Activated CD8-positive, alpha-beta T cell treated with anti-CD3 and anti-CD28 coated beads for 36 hours (primary cell): Measurements from ENCODE around the gene SLC5A1. TPM values are rescaled to one million over a fixed set of nuclear protein-coding genes. Genes with fewer than 3 reads are reported as not detected.

ENCODE experiments used
- ATAC-seq: fragments of 200-7000 bp; cut with Tn5 transposase; one replicate; pipeline ENCODE4 v1.10.0; 2021; ENCODE audit warnings: mild to moderate bottlenecking, moderate library complexity
- CTCF ChIA-PET: fragments of 350-600 bp; sonication (Branson Sonifier 250); formaldehyde crosslinking; loops from one replicate; lab custom pipeline; 2021; ENCODE audit warnings: antibody characterized with exemption; lab: Charles Lee
- POLR2A ChIA-PET: fragments of 350-600 bp; sonication (Branson Sonifier 250); formaldehyde crosslinking; loops from one replicate; lab custom pipeline; 2021; ENCODE audit warnings: antibody characterized with exemption; lab: Charles Lee
- DNase-seq: peaks from one replicate; pipeline ENCODE4 v3.0.0-alpha.2; 2020
- H3K27ac Mint-ChIP-seq: one replicate; pipeline ENCODE4 v1.8.0; 2021; ENCODE audit warnings: mild to moderate bottlenecking, mixed read lengths
- H3K27me3 Mint-ChIP-seq: one replicate; pipeline ENCODE4 v1.8.0; 2021; ENCODE audit warnings: mixed read lengths
- H3K36me3 Mint-ChIP-seq: one replicate; pipeline ENCODE4 v1.8.0; 2021; ENCODE audit warnings: low read depth, mixed read lengths
- H3K4me1 Mint-ChIP-seq: one replicate; pipeline ENCODE4 v1.8.0; 2021; ENCODE audit warnings: low read depth, mixed read lengths
- H3K4me3 Mint-ChIP-seq: one replicate; pipeline ENCODE4 v1.8.0; 2021; ENCODE audit warnings: mild to moderate bottlenecking, moderate library complexity, mixed read lengths
- H3K9me3 Mint-ChIP-seq: one replicate; pipeline ENCODE4 v1.8.0; 2021; ENCODE audit warnings: mixed read lengths
- intact Hi-C: fragments of 100-400 bp; cut with micrococcal nuclease; formaldehyde crosslinking; loops from one replicate; pipeline ENCODE4 v1.10.0; 2022
- total RNA-seq, 2 experiments: library from RNA; stranded (reverse); gene quantifications; one replicate each; pipeline ENCODE4 v1.2.3, GENCODE V29; 2021
- TF ChIP-seq, protein P1 (sequence below): fragments of 200-600 bp; IDR thresholded peaks from one replicate; pipeline ENCODE4 v1.8.0; 2022; ENCODE audit warnings: antibody characterized with exemption, mild to moderate bottlenecking

The SLC5A1 gene
- total RNA-seq, 2 experiments from 2014 or later = not detected

DNA sequence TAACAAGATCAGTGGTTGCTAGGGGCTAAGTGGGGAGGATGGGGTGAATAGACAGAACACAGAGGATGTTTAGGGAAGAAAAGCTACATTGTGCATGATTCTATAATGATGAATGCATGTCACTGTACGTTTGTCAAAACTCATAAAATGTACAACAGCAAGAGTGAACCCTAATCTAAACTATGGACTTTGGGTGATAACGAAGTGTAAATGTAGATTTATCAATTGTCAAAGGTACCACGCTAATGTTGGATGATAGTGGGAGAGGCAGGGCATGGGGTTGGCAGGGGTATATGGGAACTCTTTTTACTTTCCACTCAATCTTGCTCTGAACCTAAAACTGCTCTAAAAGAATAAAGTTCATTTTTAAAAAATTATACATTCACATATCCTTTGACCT is 21.3 kb upstream of the SLC5A1 start:
- CTCF ChIA-PET = interaction anchor here (1.0 kb wide), 1 partner anchor 43 kb away, joined by 3 read pairs; no protein-coding TSS in a partner anchor
- ATAC-seq (no peak), DNase-seq (no peak)
- TF ChIP-seq, protein P1, sequence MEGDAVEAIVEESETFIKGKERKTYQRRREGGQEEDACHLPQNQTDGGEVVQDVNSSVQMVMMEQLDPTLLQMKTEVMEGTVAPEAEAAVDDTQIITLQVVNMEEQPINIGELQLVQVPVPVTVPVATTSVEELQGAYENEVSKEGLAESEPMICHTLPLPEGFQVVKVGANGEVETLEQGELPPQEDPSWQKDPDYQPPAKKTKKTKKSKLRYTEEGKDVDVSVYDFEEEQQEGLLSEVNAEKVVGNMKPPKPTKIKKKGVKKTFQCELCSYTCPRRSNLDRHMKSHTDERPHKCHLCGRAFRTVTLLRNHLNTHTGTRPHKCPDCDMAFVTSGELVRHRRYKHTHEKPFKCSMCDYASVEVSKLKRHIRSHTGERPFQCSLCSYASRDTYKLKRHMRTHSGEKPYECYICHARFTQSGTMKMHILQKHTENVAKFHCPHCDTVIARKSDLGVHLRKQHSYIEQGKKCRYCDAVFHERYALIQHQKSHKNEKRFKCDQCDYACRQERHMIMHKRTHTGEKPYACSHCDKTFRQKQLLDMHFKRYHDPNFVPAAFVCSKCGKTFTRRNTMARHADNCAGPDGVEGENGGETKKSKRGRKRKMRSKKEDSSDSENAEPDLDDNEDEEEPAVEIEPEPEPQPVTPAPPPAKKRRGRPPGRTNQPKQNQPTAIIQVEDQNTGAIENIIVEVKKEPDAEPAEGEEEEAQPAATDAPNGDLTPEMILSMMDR = no peak
- POLR2A ChIA-PET = interaction anchor here (0.6 kb wide), 1 partner anchor 612 kb away, joined by 3 read pairs; no protein-coding TSS in a partner anchor
- intact Hi-C loops = no loop called here
- Mint-ChIP-seq H3K27me3 (peaks cover 21% of the 10 kb centered on the region), H3K36me3 (no peaks in the 10 kb centered on the region), H3K4me3 (no peak overlapping the region), H3K9me3 (no peaks in the 10 kb centered on the region), H3K4me1 (peaks cover 6% of the 10 kb centered on the region), H3K27ac (no peak overlapping the region)

DNA sequence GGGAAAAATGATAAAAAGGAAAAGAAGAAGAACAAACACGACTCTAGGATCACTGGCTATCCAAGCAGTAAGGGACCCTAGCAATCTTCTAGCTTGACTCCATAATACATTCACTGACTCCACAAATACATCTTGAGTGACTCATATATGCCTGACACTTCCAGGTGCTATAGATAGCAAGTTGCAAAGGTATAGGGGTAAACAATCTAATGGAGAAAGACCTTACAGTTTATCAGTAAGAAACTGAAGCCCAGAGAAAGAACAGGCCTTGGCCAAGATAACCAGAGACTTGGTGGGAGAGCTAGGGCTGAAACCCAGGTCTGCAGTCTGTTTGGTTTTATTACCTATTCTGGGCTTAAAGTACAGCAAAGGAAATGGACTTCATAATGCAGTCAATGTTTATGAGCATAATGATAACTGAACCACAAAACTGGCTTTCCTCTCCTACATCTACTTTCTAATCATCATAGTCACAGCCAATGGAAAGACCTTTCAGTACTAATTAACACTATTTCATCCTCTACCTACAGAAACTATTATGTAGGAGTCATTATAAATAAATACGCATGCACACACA is 19.7 kb upstream of the SLC5A1 start:
- Mint-ChIP-seq H3K4me3 (no peak overlapping the region), H3K36me3 (no peaks in the 10 kb centered on the region), H3K27me3 (peaks cover 17% of the 10 kb centered on the region), H3K4me1 (peaks cover 6% of the 10 kb centered on the region), H3K27ac (no peak overlapping the region), H3K9me3 (no peaks in the 10 kb centered on the region)
- ATAC-seq (no peak), DNase-seq (no peak)
- ChIA-PET POLR2A (no interaction called here), CTCF (no interaction called here)
- intact Hi-C loops = no loop called here
- TF ChIP-seq, protein P1 = no peak

DNA sequence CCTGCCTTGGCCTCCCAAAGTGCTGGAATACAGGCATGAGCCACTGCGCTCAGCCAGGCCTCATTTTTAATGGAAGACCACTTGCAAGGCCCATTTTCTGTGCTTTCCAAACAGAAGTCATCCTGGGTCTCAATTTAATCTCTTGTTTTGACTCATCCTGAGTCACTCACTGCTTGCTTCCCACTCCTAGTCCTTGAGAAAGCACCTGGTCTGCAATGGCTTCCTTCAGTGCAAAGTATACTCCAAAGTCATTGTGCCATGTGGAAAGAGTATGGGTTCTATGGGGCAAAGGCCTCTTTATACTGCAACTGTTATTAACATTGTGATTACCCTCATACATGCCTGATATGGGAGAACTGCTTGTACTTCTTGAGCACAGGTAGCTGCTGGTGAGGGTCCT is 18.3 kb upstream of the SLC5A1 start:
- no peak for DNase-seq
- Mint-ChIP-seq H3K4me3 (no peak overlapping the region), H3K27me3 (peaks cover 14% of the 10 kb centered on the region), H3K4me1 (peaks cover 6% of the 10 kb centered on the region), H3K36me3 (no peaks in the 10 kb centered on the region), H3K27ac (no peak overlapping the region), H3K9me3 (no peaks in the 10 kb centered on the region)
- no peak for ATAC-seq
- POLR2A ChIA-PET = no interaction called here
- intact Hi-C loops = no loop called here
- TF ChIP-seq, protein P1 = no peak
- CTCF ChIA-PET = interaction anchor here (1.3 kb wide), 1 partner anchor 15 kb away, joined by 3 read pairs; no protein-coding TSS in a partner anchor

DNA sequence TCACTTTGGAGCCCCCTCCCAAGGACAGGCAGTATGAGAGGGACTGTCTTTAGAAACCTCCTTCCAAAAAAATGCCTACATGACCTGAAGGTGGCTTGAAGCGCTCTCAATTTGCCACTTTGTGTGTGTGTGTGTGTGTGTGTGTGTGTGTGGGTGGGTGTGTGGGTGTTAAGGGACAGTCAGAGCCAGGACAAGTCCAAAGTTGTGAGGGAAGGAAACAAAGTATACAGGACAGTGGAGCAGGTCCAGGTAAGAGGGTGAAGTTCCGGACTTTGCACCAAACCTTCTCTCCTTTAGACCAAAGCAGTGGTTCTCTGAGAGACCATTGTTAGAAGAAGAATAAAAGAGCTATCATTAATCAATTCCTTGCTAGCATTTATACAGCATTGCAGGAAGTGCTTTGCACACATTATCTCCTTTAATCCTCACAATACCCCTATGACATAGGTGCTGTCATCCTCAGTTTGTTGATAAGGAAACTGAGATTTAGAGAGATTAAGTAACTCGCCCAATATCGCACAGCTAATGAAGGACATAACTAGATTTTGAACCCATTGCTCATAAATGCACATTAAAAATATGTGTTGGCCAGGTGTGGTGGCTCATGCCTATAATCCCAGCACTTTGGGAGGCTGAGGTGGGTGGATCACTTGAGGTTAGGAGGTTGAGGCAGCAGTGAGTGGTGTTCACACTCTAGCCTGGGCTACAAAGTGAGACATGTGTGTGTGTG is 12.4 kb upstream of the SLC5A1 start:
- no peak for ATAC-seq
- no peak overlapping the region for H3K27ac Mint-ChIP-seq
- peaks cover 6% of the 10 kb centered on the region for H3K27me3 Mint-ChIP-seq
- no peaks in the 10 kb centered on the region for H3K9me3 Mint-ChIP-seq
- no peak for DNase-seq
- ChIA-PET POLR2A (no interaction called here), CTCF (no interaction called here)
- intact Hi-C loops = no loop called here
- H3K4me3 Mint-ChIP-seq = no peak overlapping the region
- H3K4me1 Mint-ChIP-seq = no peaks in the 10 kb centered on the region
- H3K36me3 Mint-ChIP-seq = no peaks in the 10 kb centered on the region
- TF ChIP-seq, protein P1 = no peak

DNA sequence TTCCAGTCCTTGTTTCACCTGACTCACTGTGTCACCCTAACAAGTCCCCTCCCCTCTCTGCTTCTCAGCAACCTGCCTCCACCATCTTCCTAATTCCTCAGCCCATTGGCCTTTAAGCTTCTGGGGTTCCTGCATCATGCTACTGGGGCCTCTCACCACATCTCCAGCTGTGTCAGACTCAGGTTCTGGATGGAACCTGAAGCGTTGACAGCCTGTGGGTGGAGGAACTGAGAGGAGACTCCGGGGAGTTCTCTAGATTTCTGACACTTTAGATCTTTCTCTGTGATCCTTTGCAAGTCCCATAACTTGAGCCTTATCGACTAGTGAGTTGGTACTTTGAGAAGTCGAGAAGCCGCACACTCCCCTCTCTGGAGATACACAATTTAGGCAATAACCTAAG is 11.6 kb upstream of the SLC5A1 start:
- H3K9me3 Mint-ChIP-seq = no peaks in the 10 kb centered on the region
- H3K4me3 Mint-ChIP-seq = no peak overlapping the region
- H3K27me3 Mint-ChIP-seq = peaks cover 3% of the 10 kb centered on the region
- TF ChIP-seq, protein P1 = no peak
- DNase-seq = no peak
- ChIA-PET CTCF (no interaction called here), POLR2A (interaction anchor here (1.2 kb wide), 1 partner anchor 10 kb away, joined by 4 read pairs; no protein-coding TSS in a partner anchor)
- ATAC-seq = no peak
- no peaks in the 10 kb centered on the region for H3K36me3 Mint-ChIP-seq
- H3K4me1 Mint-ChIP-seq = no peaks in the 10 kb centered on the region
- H3K27ac Mint-ChIP-seq = no peak overlapping the region
- intact Hi-C loops = no loop called here
